ENCODE results near the gene SLC35F3. TPM values are rescaled to one million over a fixed set of nuclear protein-coding genes. Genes with fewer than 3 reads are reported as not detected.

The SLC35F3 gene
- total RNA-seq, 1 donor from 2014 or later: not detected

DNA sequence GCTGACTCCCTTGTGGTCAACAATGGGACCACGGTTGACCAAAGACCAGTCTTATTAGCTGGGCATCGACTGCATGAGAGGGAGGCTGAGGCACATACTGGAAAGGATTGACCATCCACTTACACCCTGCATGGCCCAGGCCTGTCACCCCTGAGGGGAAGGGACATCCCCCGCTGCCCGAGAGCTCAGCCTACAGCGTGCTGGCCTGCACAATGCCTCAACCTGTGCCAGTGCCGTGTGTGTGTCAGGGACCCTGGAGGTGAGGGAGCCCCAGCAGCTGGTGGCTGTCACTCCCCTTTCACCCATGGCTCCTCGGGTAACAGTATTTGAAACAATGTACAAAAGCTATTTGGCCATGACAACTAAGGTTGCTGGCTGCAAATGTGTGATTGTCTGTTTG lies 67.3 kb downstream of the SLC35F3 start:
- H3K27me3 ChIP-seq (ENCODE audit: low read depth): peaks cover 3% of the 10 kb centered on the region
- no peak overlapping the region for H3K27ac ChIP-seq (replicated peaks)
- no peak overlapping the region for H3K4me3 ChIP-seq
- no peak for TF ChIP-seq CTCF (IDR thresholded peaks at IDR 0.05; ENCODE audit: borderline replicate concordance)
- H3K36me3 ChIP-seq: no peaks in the 10 kb centered on the region
- H3K9me3 ChIP-seq (replicated peaks): no peaks in the 10 kb centered on the region
- intact Hi-C loops (cut with micrococcal nuclease): no loop called here
- no peak for DNase-seq
- no peaks in the 10 kb centered on the region for H3K4me1 ChIP-seq

DNA sequence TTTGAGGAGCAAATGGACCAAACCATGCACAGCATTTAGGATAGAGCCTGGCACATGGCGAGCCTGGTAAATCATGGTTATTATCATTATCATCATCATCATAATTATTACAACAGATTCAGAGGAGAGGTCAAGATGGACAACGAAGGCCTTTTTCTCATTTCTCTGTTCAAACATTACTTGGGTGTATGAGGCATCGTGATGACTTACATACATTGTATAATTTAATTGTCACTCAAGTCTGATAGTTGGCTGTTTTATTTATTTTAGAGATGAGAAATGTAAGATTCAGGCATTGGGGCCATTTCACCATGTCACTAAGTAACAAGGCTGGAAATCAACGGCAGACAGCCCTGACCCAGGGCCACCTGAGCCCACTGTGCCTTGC lies 68.1 kb downstream of the SLC35F3 start:
- TF ChIP-seq CTCF (IDR thresholded peaks at IDR 0.05; ENCODE audit: borderline replicate concordance): no peak
- Histone ChIP-seq H3K4me3 (no peak overlapping the region), H3K36me3 (no peaks in the 10 kb centered on the region), H3K4me1 (no peaks in the 10 kb centered on the region), H3K27ac (replicated peaks) (no peak overlapping the region), H3K27me3 (ENCODE audit: low read depth) (peaks cover 3% of the 10 kb centered on the region), H3K9me3 (replicated peaks) (no peaks in the 10 kb centered on the region)
- intact Hi-C loops (cut with micrococcal nuclease): no loop called here
- DNase-seq: no peak

DNA sequence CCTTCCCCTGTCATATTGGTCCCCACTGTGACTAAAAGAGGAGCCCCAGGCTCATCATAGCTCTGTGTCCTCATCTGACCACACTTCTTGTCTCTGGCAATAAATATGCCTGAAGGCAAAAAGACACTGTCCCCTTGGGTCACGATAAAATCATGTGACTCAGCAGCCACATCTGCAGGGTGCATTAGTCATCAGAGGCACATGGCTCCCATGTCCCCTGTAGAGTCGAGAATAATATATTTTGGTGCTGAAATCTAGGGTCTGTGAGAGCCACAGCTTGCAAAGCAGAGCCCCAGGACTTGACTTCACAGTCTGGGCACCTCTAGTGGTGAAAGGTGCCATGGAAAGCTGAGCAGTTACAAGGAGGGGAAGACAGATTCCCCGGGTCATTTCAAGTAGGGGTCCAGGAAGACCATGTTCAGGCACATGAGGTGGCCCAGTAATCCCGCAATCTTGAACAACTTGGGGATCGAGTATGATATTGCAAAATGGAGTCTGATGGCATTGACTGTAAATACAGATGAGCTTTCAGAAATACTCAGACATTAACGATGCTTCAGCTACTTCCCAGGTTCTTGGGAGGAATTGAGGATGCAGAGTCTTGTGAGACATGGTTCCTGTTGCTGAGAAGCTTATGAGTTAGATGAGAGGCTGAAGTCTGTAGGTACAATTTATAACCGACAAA lies 68.6 kb downstream of the SLC35F3 start:
- Histone ChIP-seq H3K9me3 (replicated peaks) (no peaks in the 10 kb centered on the region), H3K4me1 (no peaks in the 10 kb centered on the region)

GRCh38 chr1:233975486-233975885 lies 71.0 kb downstream of the SLC35F3 start:
- Histone ChIP-seq H3K4me3 (no peak overlapping the region), H3K9me3 (replicated peaks) (no peaks in the 10 kb centered on the region), H3K4me1 (no peaks in the 10 kb centered on the region), H3K36me3 (no peaks in the 10 kb centered on the region), H3K27me3 (ENCODE audit: low read depth) (peaks cover 3% of the 10 kb centered on the region), H3K27ac (replicated peaks) (no peak overlapping the region)
- intact Hi-C loops (cut with micrococcal nuclease): no loop called here
- no peak for DNase-seq
- TF ChIP-seq CTCF (IDR thresholded peaks at IDR 0.05; ENCODE audit: borderline replicate concordance): no peak

More for the DNA sequence above, 68.6 kb downstream of the SLC35F3 start:
- intact Hi-C loops (cut with micrococcal nuclease): no loop called here
- TF ChIP-seq CTCF (IDR thresholded peaks at IDR 0.05; ENCODE audit: borderline replicate concordance): no peak
- no peak for DNase-seq
- Histone ChIP-seq H3K27ac (replicated peaks) (no peak overlapping the region), H3K27me3 (ENCODE audit: low read depth) (peaks cover 3% of the 10 kb centered on the region), H3K4me3 (no peak overlapping the region), H3K36me3 (no peaks in the 10 kb centered on the region)

DNA sequence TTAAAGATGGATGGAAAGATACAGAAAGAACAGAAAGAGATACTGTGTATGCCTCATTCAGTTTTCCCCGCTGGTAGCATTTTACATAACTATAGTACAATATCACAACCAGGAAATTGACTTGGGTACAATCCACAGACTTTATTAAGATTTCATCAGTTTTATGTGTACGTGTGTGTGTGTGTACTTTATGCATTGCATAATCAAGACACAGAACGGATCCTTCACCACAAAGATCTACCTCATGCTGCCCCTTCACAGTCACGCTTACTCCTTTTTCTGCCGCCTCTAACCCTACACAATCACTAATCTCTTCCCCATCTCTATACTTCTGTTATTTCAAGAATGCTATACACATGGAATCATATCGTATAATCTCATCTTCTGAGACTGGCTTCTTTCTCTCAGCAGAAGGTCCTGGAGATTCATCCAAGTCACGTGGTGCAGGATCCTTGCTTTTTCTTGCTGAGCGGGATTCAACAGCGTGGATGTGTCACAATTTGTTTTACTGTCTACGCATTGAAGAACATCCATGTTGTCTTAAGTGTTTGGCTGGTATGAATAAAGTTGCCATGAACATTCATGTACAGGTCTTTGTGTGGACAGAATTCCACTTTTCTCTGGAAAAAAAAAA lies 76.7 kb downstream of the SLC35F3 start:
- Histone ChIP-seq H3K36me3 (no peaks in the 10 kb centered on the region), H3K9me3 (replicated peaks) (no peaks in the 10 kb centered on the region), H3K27ac (replicated peaks) (no peak overlapping the region), H3K27me3 (ENCODE audit: low read depth) (peaks cover 11% of the 10 kb centered on the region), H3K4me1 (no peaks in the 10 kb centered on the region), H3K4me3 (no peak overlapping the region)
- TF ChIP-seq CTCF (IDR thresholded peaks at IDR 0.05; ENCODE audit: borderline replicate concordance): no peak
- intact Hi-C loops (cut with micrococcal nuclease): no loop called here
- DNase-seq: no peak
